ENCODE data around the gene ALLC. TPM values are rescaled to one million over a fixed set of nuclear protein-coding genes. Genes with fewer than 3 reads are reported as not detected.

Gene ALLC
- polyA plus RNA-seq, 1 of the 3 experiments (the other 2 are of a cell fraction), result not detected

- DNase-seq, result peak; percentile 76
- H3K4me1 ChIP-seq (ENCODE audit: control insufficient read depth in 1 of 2, insufficient read depth in 2 of 2, low read depth in 1 of 2, low read length in 1 of 2), result peaks cover 0 to 20% of the 10 kb centered on the region in 2 experiments; a peak in 2 of 4 replicates
- H3K4me3 ChIP-seq (ENCODE audit: low read depth in 2 of 2, low read length in 1 of 2), result peak overlapping the region in 1 of 2 experiments; percentile 4; a peak in 1 of 4 replicates
- H3K36me3 ChIP-seq (replicated peaks in 1 of 2; ENCODE audit: control insufficient read depth in 1 of 2, insufficient read depth in 2 of 2, low read length in 1 of 2), result no peaks in the 10 kb centered on the region
- H3K79me2 ChIP-seq (ENCODE audit: insufficient read depth), result no peaks in the 10 kb centered on the region
- TF ChIP-seq GABPA (IDR thresholded peaks at IDR 0.05; ENCODE audit: low read depth), result no peak
- TF ChIP-seq SIN3A (IDR thresholded peaks at IDR 0.05; ENCODE audit: borderline replicate concordance, low read depth, low read length), result no peak
- TF ChIP-seq GATA2 (CRISPR knock-in tag; IDR thresholded peaks at IDR 0.05), result no peak
- no peak for TF ChIP-seq PBX3 (IDR thresholded peaks at IDR 0.05)
- TF ChIP-seq FOXJ3 (CRISPR knock-in tag; IDR thresholded peaks at IDR 0.05), result no peak
- TF ChIP-seq NRF1 (IDR thresholded peaks at IDR 0.05; ENCODE audit: low read depth, low read length), result no peak
- TF ChIP-seq ZBTB33 (IDR thresholded peaks at IDR 0.05; ENCODE audit: borderline replicate concordance, low read depth), result no peak
- TF ChIP-seq MEF2A (IDR thresholded peaks at IDR 0.05; ENCODE audit: borderline replicate concordance, low read depth), result no peak
- TF ChIP-seq RFX5 (IDR thresholded peaks at IDR 0.05; ENCODE audit: low read length), result no peak
- no peak for TF ChIP-seq MXI1 (IDR thresholded peaks at IDR 0.05; ENCODE audit: low read depth, low read length)
- no peak for TF ChIP-seq JUND (IDR thresholded peaks at IDR 0.05)
- no peak for TF ChIP-seq YY1 (IDR thresholded peaks at IDR 0.05; ENCODE audit: low read depth)
- no peak for TF ChIP-seq ELF1 (IDR thresholded peaks at IDR 0.05)
- no peak for TF ChIP-seq CHD2 (IDR thresholded peaks at IDR 0.05; ENCODE audit: low read length, partially characterized antibody)
- TF ChIP-seq POLR2AphosphoS5 (IDR thresholded peaks at IDR 0.05; ENCODE audit: low read depth, low read length), result no peak
- no peak for TF ChIP-seq EZH2phosphoT487 (IDR thresholded peaks at IDR 0.05; ENCODE audit: borderline replicate concordance, low read depth)
- no peak for TF ChIP-seq FOXM1 (IDR thresholded peaks at IDR 0.05; ENCODE audit: low read depth)
- no peak for TF ChIP-seq NFIC (IDR thresholded peaks at IDR 0.05; ENCODE audit: borderline replicate concordance)
- no peak for TF ChIP-seq TEAD4 (IDR thresholded peaks at IDR 0.05; ENCODE audit: borderline replicate concordance, insufficient read depth)
- TF ChIP-seq REST (IDR thresholded peaks at IDR 0.05; ENCODE audit: low read depth, low read length), result no peak
- no peaks in the 10 kb centered on the region for H3K9me2 ChIP-seq
- no peaks in the 10 kb centered on the region for H3K9me3 ChIP-seq
- 68% methylated on average over 14 of the region's 20 CpGs for WGBS (ENCODE audit: low lambda C conversion rate)
- H3K9ac ChIP-seq, result no peak overlapping the region
- no peaks in the 10 kb centered on the region for H4K20me1 ChIP-seq (ENCODE audit: insufficient read depth)
- ChIA-PET CTCF (interaction anchor here (0.5 to 4.3 kb wide), 40 partner anchors 9 to 1796 kb away, joined by 3 to 43 read pairs (median 4); partner anchors contain the start of genes COLEC11, RNASEH1 and RPS7), POLR2A (interaction anchor here (0.7 to 2.3 kb wide), 8 partner anchors 40 to 92 kb away, joined by 3 to 15 read pairs (median 6); partner anchors contain the start of genes COLEC11 and RNASEH1)
- peak overlapping the region; percentile 33 for H2AFZ ChIP-seq (ENCODE audit: low read depth)
- 0 out of 2 replicates have a peak overlapping the region, but pooled peaks have one; percentile 24 for H3K4me2 ChIP-seq
- no peaks in the 10 kb centered on the region for H3K27me3 ChIP-seq (ENCODE audit: insufficient read depth)
- no peaks in the 10 kb centered on the region for H3F3A ChIP-seq (replicated peaks; ENCODE audit: insufficient read depth)
- H3K27ac ChIP-seq (ENCODE audit: low read depth in 2 of 2, low read length in 1 of 2), result peak overlapping the region in 1 of 2 experiments; percentile 81; a peak in 2 of 4 replicates
These were observed 7.7 kb upstream of the ALLC start for GRCh38 chr2:3650140-3650920.
